DLD1 (cell line): Measurements from ENCODE around the gene GID4.

Source experiments
- in situ Hi-C: cut with HindIII; loops from 2 replicates; pipeline ENCODE4 v1.10.0; 2017; ENCODE audit warnings: low sequenced_read_pairs

GID4 gene

DNA sequence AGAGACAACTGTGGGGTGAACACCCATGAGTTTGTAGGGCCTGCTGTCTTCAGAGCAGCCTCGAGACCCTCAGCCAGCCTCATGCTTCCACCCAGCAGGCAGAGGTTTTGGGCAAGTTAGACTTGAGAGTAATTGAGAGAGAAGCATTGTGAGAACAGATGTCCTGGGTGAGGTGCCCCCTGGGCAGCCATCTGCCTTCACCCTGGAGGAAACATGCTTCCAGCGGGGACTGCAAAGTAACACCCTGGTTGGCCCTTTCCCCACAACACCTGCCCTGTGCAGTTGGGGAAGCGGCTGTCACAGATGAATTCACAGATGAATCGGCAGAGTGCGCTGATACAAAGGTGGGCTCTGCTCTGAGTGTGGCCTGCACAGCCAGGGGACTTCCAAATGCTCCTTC is 23.6 kb upstream of the GID4 start:
- in situ Hi-C loops = no loop called here

- in situ Hi-C loops = no loop called here
Observed at GRCh38 chr17:18016426-18016825, 22.8 kb upstream of the GID4 start.

GRCh38 chr17:18017958-18018357 is 21.2 kb upstream of the GID4 start:
- in situ Hi-C loops = no loop called here

DNA sequence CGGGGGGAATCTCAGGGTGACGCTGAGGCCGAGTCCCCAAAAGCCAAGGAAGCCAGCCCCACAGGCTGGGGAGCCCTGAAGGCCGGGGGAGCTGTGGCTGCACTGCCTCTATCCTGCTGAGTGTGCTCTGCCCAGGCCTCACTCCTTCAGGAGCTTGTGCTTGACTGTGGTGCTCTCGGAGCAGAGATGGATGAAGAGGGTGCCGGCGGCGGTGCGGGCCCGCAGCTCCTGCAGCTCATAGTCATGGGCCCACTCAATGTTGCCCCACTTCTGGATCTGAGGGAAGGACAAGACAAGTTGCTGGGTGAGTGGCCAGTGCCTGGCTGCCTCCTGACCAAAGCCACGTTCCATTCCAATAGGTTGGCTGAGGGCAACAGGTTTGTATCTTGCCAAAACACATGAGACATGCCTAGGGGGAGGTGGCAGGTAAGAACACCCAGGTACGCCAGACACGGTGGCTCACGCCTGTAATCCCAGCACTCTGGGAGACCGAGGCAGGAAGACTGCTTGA is 20.7 kb upstream of the GID4 start:
- in situ Hi-C loops = no loop called here

- in situ Hi-C loops = no loop called here
Observed at GRCh38 chr17:18019838-18020154, 19.4 kb upstream of the GID4 start.

DNA sequence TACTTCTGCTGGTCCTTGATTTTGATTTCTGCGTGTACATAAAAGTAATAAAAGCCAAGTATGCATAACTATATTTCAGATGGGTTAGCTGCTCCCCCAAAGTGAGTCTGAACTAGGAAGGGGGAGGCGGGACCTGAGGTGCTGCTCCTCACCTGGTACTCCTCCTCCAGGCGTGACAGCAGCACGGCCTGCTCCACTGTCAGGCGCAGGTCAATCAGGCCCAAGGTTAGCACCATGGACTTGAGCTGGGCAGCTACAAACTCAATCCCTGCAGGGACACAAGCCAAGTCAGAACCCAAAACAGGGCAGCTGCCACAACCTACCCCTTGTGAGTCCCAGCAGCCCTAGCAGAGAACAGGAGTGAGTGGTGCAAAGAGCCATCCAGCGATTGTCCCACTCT is 18.2 kb upstream of the GID4 start:
- in situ Hi-C loops = no loop called here

DNA sequence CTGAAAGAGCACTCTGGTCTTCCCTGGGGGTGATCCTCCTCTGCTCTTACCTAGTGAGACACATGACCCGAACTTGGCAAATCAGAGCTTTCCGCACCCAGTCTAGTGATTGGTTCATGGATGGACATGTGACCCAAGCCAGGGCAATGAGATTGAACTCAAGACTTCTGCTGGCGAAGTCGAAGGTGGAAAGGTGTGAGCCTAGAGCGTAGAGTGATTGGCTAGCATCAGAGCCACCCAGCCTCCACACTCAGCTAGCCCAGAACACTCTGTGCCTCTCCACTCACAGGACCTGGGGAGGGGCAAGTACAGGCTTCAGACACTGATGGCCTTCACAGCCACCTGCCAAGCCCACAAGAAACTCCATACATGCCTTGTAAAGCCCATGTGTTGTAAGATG is 17.8 kb upstream of the GID4 start:
- in situ Hi-C loops = no loop called here

- in situ Hi-C loops = no loop called here
Observed at GRCh38 chr17:18025241-18025944, 13.8 kb upstream of the GID4 start.

DNA sequence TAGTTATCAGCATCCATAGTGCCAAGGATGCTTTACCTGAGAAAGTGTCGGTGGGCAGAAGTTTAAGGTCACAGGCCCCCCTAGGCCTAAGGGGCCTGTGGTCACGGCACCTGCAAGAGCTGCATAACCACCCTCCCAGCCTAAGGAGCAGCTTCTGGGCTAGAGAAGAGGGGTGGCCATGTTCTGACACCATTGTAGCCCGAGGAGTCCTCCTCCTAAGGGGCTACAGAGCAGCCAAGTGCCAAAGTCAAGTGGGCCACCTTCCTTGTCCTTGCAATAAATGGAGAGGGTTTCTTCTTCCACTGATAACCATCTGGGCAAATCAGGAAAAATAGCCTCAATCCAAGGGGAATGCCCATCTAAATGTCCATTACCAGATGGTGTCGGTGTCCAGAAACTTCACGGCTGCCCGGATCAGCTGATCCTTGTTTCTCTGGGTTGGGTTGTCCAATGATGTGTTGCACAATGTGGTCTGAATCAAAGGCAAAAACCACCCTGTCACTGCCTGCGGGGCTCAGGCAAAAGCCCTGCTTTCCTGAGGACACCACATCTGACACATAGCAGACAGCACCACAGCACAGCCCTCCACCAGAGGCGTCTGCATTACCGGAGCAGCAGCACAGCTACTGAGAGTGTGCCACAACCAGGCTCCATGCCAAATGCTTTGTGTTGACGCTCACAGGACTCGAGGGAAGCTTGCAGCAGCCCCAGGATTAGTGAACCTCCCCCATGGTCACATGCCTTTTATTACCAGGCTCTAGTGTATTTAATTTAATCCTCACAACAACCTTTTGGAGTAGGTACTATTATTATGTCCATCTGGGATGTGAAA is 13.0 kb upstream of the GID4 start:
- in situ Hi-C loops = no loop called here

- in situ Hi-C loops = no loop called here
Observed at GRCh38 chr17:18027280-18027679, 11.9 kb upstream of the GID4 start.

DNA sequence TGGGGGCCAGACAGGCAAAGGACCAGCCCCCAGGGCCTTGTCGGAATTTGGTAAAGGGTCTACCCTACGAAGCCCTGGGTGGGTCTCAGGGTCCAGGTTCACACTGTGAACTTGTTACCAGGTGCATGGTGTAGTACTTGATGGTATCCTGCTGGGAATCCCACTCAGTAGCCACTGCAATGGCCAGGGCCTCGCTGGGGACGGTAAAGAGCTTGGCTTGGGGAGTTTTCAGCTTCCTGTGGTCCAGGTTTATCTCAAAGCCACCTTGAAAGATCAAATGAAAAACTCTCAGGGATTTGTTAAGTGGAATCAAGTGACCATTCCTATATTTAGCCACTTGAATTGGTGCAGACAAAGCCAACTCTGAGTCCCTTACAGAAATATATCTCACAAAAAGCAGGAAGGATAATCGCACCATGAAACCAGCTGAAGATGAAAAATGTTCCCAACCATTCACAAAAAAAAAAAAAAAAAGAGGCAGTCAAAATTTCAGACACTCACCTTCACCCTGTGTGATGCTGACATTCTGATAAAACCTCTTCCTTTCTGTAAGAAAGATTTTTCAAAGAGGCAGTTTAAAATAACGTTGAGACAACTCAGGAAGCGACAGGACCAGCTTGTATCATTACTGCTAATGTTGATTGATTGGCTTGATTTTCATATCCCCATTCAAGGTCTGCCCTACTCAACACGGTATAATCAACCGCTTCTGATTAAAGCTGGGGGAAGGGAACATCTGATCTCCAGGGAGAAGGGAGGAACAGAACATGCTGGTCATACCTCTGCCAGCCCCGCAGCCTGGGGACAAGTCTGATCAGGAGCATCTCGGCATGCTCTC is 10.9 kb upstream of the GID4 start:
- in situ Hi-C loops = no loop called here

DNA sequence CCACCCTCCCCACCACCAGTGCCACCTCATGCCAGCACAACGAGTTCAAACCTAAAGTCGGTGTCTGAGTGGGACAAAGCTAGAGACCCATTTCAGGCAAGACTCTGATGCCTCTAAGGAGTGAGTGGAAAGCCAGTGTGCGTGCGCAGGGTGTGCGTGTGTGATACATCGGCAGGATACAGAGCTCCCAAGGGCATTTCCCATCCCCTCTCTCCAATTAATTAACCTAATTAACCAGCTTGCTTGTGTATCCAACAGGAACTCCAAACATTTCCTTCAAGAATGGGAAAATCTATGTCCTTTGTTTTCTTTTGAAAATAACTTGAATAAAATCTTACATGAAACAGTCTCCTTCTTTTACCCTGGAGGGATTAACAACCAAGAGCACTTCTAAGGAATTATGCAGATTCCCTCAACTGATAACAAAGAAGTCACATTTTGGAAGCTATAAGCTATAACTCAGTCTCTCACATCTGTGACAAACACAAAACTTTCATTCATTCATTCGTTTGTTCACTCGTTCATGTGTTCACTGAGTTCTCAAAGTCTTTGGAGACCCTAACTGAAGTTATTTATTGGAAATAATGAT is 10.2 kb upstream of the GID4 start:
- in situ Hi-C loops = no loop called here

GRCh38 chr17:18031955-18032354 is 7.3 kb upstream of the GID4 start:
- in situ Hi-C loops = loop anchor here (10.0 kb wide), 1 partner anchor 47 kb away; no protein-coding TSS in a partner anchor

DNA sequence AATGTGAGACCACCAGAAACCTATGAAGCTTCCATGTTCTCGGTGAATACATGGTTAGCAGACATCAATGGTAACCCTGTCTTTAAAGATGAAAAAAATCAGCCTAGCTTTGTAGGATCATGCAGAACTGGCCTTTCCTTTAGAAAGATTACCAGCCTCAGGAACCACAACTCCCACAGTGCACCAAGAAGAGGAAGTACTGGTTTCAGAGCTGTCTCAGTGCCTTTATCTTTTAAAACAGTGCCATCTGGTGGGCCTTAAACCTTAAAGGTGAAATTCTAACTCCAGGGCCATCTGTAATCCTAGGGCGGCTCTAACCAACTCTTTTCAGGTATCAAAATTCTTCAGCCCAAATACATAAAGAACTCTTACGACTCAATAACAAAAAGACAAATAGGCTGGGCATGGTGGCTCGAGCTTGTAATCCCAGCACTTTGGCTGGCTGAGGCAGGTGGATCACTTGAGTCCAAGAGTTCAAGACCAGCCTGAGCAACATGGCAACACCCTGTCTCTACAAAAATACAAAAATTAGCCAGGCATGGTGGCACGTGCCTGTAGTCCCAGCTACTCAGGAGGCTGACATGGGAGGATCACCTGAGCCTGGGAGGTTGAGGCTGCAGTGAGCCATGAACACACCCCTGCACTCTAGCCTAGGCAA is 5.6 kb upstream of the GID4 start:
- in situ Hi-C loops = loop anchor here (10.0 kb wide), 1 partner anchor 49 kb away; no protein-coding TSS in a partner anchor

GRCh38 chr17:18035704-18036103 is 3.5 kb upstream of the GID4 start:
- in situ Hi-C loops = loop anchor here (5.0 to 10.0 kb wide), 2 partner anchors 51 to 138 kb away; no protein-coding TSS in a partner anchor

DNA sequence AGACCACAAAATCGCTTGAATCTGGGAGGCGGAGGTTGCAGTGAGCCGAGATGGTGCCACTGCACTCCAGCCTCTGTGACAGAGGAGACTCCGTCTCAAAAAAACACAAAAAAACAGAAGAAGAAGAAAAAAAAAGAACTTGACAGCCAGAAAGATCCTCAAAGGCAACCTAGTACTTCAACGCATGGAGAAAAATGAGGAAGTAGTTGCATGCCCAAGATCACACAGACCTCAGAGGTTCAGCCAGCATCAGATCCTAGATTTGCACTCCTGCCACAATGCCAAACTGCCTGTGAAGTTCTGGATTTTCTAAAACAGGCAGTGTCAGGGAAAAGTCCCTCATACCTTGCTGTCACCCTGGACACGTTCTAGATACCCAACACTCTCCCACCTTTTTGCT is 1.7 kb upstream of the GID4 start:
- in situ Hi-C loops = loop anchor here (5.0 to 10.0 kb wide), 2 partner anchors 53 to 140 kb away; no protein-coding TSS in a partner anchor

- in situ Hi-C loops = loop anchor here (5.0 to 10.0 kb wide), 2 partner anchors 53 to 141 kb away; no protein-coding TSS in a partner anchor
Observed at GRCh38 chr17:18038149-18038850, 908 bp upstream of the GID4 start.

DNA sequence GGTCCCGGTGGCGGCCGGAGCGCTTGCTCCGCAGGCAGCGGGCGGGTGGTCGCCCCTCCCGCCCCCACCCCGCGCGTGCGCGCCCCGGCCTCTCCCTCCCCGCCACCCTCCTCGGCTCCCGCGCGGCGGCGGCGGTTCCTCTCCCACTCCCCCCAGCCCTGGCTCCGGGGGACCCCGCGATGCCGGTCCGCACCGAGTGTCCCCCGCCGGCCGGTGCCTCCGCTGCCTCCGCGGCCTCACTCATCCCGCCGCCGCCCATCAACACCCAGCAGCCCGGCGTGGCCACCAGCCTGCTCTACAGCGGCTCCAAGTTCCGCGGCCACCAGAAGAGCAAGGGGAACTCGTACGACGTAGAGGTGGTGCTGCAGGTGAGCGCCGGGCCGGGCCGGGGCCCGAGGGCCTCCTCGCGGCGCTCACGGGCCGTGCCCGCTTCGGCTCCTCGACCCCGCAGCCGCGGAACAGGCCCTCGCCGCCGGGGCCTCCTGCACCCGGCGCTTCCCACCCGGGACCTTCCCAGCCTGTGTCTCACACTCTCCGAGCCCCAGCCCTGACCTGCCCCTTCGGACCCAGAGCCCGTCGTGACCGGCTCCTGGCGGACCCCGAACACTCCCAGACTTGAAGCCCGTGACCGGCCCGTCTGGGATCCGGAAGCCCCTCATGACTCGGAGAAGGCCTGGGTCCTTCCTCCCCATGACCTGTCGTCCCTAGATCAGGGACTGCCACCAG is 490 bp downstream of the GID4 start:
- in situ Hi-C loops = loop anchor here (5.0 to 10.0 kb wide), 2 partner anchors 55 to 142 kb away; no protein-coding TSS in a partner anchor
